Panc1 (cell line): ENCODE data around the gene JMJD1C. TPM values are rescaled to one million over a fixed set of nuclear protein-coding genes. Genes with fewer than 3 reads are reported as not detected.

Experiments used
- ATAC-seq: fragments of 200-7000 bp; cut with Tn5 transposase; 2 replicates; pipeline ENCODE4 v1.9.1; 2020; ENCODE audit warnings: mild to moderate bottlenecking, moderate library complexity
- BruUV-seq: library from RNA; stranded (reverse); fragments of 400-500 nt; replicated peaks from 2 replicates; lab custom pipeline; 2021; lab: Mats Ljungman, UMichigan
- CTCF ChIA-PET: fragments of 300-600 bp; sonication (Branson Sonifier 250); formaldehyde crosslinking; loops from one replicate; lab custom pipeline; 2022; ENCODE audit warnings: antibody characterized with exemption; lab: Charles Lee
- POLR2A ChIA-PET: fragments of 300-600 bp; sonication (Branson Sonifier 250); formaldehyde crosslinking; loops from one replicate; lab custom pipeline; 2022; ENCODE audit warnings: antibody characterized with exemption; lab: Charles Lee
- DNase-seq: peaks from one replicate; pipeline ENCODE4 v3.0.0-alpha.2; 2010; ENCODE audit warnings: low read depth, low spot score
- H3K27ac ChIP-seq: 2 replicates; pipeline ENCODE4 v1.5.1; 2011; ENCODE audit warnings: mild to moderate bottlenecking, low read length, inconsistent platforms
- H3K27me3 ChIP-seq: fragments of 200-500 bp; sonication (Bioruptor generic); 2 replicates; pipeline ENCODE4 v1.6.0; 2014; ENCODE audit warnings: low read length, inconsistent platforms; ENCODE audit not compliant: control insufficient read depth, insufficient read depth
- H3K36me3 ChIP-seq: fragments of 200-500 bp; sonication (Bioruptor generic); 2 replicates; pipeline ENCODE4 v1.5.1; 2014; ENCODE audit warnings: inconsistent platforms, mild to moderate bottlenecking, low read length, moderate library complexity; ENCODE audit not compliant: control insufficient read depth, insufficient read depth
- H3K4me1 ChIP-seq: 2 replicates; pipeline ENCODE4 v1.5.1; 2011; ENCODE audit warnings: inconsistent platforms, mild to moderate bottlenecking, low read length, moderate library complexity; ENCODE audit not compliant: control insufficient read depth, insufficient read depth
- H3K4me3 ChIP-seq, 2 experiments: 2 replicates each; pipeline ENCODE4 v1.5.1; 2011 to 2012; ENCODE audit warnings: low read depth in 2 of 2, low read length in 2 of 2, mild to moderate bottlenecking in 2 of 2, inconsistent platforms in 1 of 2, moderate library complexity in 1 of 2
- H3K9me3 ChIP-seq: fragments of 200-500 bp; sonication (Bioruptor generic); 2 replicates; pipeline ENCODE4 v1.5.1; 2014; ENCODE audit warnings: low read depth, mild to moderate bottlenecking, inconsistent platforms, low read length, moderate library complexity; ENCODE audit not compliant: control insufficient read depth, insufficient read depth
- CTCF ChIP-seq: fragments of 450-650 bp; IDR thresholded peaks from 2 replicates; pipeline ENCODE4 v1.5.1; 2017; ENCODE audit warnings: mild to moderate bottlenecking
- POLR2AphosphoS5 ChIP-seq: IDR thresholded peaks from 2 replicates; pipeline ENCODE4 v1.6.1; 2012; ENCODE audit warnings: mild to moderate bottlenecking, low read depth, low read length, moderate library complexity
- REST ChIP-seq, 2 experiments: IDR thresholded peaks; 2 replicates each; pipeline ENCODE4 v1.6.1; 2011 to 2012; ENCODE audit warnings: low read depth in 2 of 2, control low read depth in 1 of 2, low read length in 1 of 2, mild to moderate bottlenecking in 1 of 2, moderate library complexity in 1 of 2; ENCODE audit not compliant: insufficient read depth in 1 of 2
- SIN3A ChIP-seq: IDR thresholded peaks from 2 replicates; pipeline ENCODE4 v1.6.1; 2012; ENCODE audit warnings: low read depth, mild to moderate bottlenecking, low read length, moderate library complexity, borderline replicate concordance; ENCODE audit not compliant: insufficient read depth
- TCF7L2 ChIP-seq: IDR thresholded peaks from 2 replicates; pipeline ENCODE4 v1.6.1; 2011; ENCODE audit warnings: mild to moderate bottlenecking, low read depth, low read length, inconsistent platforms
- in situ Hi-C: cut with HindIII; loops from 2 replicates; pipeline ENCODE4 v1.10.0; 2016; ENCODE audit warnings: low sequenced_read_pairs, low pct_unique_long_range_greater_than_20kb
- intact Hi-C: fragments of 100-400 bp; cut with micrococcal nuclease; formaldehyde crosslinking; loops from one replicate; pipeline ENCODE4 v1.10.0; 2022; ENCODE audit not compliant: unreplicated experiment
- total RNA-seq: library from RNA; stranded (reverse); gene quantifications from one replicate; pipeline ENCODE4 v1.2.1, GENCODE V29; 2021; ENCODE audit not compliant: unreplicated experiment

Gene JMJD1C
- total RNA-seq, 1 experiment from 2014 or later = 88.3 TPM

- no TSS peak for BruUV-seq
- POLR2A ChIA-PET = no interaction called here
Measured at GRCh38 chr10:63441404-63441803, 24.4 kb downstream of the JMJD1C start.

GRCh38 chr10:63439607-63440006 is 26.2 kb downstream of the JMJD1C start:
- BruUV-seq = no TSS peak
- no peak overlapping the region for H3K4me3 ChIP-seq
- ATAC-seq (no peak), DNase-seq (no peak)
- H3K27me3 ChIP-seq = no peaks in the 10 kb centered on the region
- TF ChIP-seq POLR2AphosphoS5 (no peak), REST (IDR thresholded peaks at IDR 0.05; ENCODE audit: insufficient read depth in 1 of 2, low read depth in 2 of 2, low read length in 1 of 2) (no peak), CTCF (no peak), TCF7L2 (no peak)
- peaks cover 40% of the 10 kb centered on the region for H3K4me1 ChIP-seq
- no peak overlapping the region for H3K27ac ChIP-seq
- intact Hi-C loops = no loop called here
- ChIA-PET POLR2A (no interaction called here), CTCF (no interaction called here)
- no peaks in the 10 kb centered on the region for H3K36me3 ChIP-seq
- no peaks in the 10 kb centered on the region for H3K9me3 ChIP-seq
- in situ Hi-C loops = no loop called here

More at GRCh38 chr10:63441404-63441803, 24.4 kb downstream of the JMJD1C start:
- no peak for TF ChIP-seq CTCF
- no peak for TF ChIP-seq TCF7L2
- no peak for TF ChIP-seq SIN3A
- no peak for TF ChIP-seq POLR2AphosphoS5
- no peak for TF ChIP-seq REST (IDR thresholded peaks at IDR 0.05; ENCODE audit: insufficient read depth in 1 of 2, low read depth in 2 of 2, low read length in 1 of 2)
- H3K27ac ChIP-seq = no peak overlapping the region
- in situ Hi-C loops (no loop called here), intact Hi-C loops (no loop called here)
- CTCF ChIA-PET = no interaction called here
- no peaks in the 10 kb centered on the region for H3K9me3 ChIP-seq
- DNase-seq (no peak), ATAC-seq (no peak)
- H3K36me3 ChIP-seq = no peaks in the 10 kb centered on the region
- H3K4me1 ChIP-seq = peaks cover 25% of the 10 kb centered on the region
- no peak overlapping the region for H3K4me3 ChIP-seq
- H3K27me3 ChIP-seq = no peaks in the 10 kb centered on the region
